DLD1 (cell line): Measurements from ENCODE around the gene PDE5A.

ENCODE experiments used
- in situ Hi-C: cut with HindIII; loops from 2 replicates; pipeline ENCODE4 v1.10.0; 2017; ENCODE audit warnings: low sequenced_read_pairs

The PDE5A gene

GRCh38 chr4:119525005-119525749 lies 103.4 kb downstream of the PDE5A start:
- in situ Hi-C loops = no loop called here

DNA sequence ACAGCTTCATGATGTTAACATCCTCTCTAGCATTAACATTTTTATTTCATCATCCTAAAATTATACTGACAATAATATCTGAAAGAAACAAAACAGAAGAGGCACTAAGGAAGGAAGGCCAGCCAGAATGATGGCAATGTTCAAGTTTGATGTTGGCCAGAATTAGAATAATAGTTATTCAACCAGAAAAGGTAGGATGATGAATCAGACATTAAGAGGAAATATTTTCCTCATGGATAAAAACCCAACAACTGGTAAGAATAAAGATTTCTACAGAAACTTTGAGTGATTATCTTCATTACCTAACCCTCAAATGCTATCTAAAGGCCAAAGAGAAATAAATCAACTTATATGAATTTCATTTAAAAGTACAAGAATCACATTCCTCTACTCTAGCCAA lies 105.2 kb downstream of the PDE5A start:
- in situ Hi-C loops = no loop called here

GRCh38 chr4:119521268-119521667 lies 107.3 kb downstream of the PDE5A start:
- in situ Hi-C loops = no loop called here

GRCh38 chr4:119518915-119519410 lies 109.6 kb downstream of the PDE5A start:
- in situ Hi-C loops = no loop called here

DNA sequence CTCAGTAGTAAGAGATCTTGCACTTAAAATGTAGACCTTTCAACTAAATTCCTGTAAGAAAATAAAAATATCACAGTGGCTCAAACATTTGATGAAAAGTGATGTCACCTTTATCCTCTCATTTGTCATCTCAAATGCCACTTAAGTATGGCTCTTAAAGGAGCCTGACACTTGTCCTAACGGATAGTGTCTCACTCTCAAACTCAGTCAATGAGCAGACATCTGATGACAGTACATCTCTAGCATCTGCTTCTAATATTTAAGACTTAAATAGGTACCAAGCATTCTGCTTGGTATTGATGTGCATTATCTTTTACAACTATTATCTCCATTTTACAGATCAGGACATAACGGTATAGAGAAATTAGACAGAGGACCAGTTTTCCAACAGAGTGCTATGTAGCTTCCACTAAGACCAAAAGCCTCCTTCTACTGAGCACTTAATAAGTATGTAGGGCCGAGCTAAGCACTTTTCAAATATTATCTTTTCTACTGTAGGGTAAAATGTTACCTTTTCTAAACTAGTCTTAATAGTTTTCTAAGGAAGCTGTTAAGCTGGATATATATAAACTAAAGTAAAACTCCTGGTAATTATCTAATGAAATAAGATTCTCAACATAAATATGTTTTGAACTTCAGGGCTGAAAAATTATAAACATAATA lies 110.2 kb downstream of the PDE5A start:
- in situ Hi-C loops = no loop called here

DNA sequence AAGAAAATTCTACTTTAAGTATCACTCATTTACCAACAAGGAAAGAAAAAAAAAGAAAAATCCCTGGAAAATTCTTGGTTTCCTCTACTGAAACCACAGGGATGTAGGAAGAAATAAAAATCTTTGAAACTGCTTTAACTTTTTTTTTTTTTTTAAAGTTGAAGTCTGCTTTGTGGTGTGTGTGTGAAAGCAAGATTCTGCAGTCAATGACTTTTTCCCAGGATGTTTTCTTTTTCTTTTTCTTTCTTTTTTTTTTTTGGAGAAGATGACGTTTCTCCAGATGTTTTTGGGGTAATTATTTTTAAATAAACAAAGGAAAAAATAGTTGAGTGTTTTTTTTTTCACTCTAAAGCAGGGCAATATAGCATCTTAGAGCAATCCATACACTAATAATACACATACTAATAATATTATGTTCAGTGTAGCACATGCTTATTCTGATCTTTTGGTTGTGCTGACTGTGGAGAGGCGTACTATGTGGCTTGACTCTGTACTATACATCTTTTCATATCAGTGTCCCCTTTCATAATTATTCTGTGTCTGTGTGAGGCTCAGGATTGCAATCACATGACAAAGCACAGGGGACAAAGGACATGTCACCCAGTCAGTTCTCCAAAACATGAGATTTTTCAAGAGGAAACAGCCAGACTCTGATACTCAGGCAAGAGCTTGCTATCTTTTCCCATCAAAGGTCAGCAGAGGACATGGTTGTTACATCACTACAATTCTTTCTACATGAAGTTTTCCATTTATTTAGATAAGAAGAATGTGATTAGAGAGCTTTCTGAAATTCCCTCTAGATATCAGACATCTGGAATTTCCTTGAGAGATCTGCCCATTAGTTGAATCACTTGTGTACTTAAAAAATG lies 111.0 kb downstream of the PDE5A start:
- in situ Hi-C loops = no loop called here

- in situ Hi-C loops = no loop called here
Observed at GRCh38 chr4:119512398-119512797, 116.2 kb downstream of the PDE5A start.

- in situ Hi-C loops = no loop called here
Observed at GRCh38 chr4:119510395-119511149, 118.0 kb downstream of the PDE5A start.

- in situ Hi-C loops = no loop called here
Observed at GRCh38 chr4:119508281-119508680, 120.3 kb downstream of the PDE5A start.

GRCh38 chr4:119506806-119507205 lies 121.8 kb downstream of the PDE5A start:
- in situ Hi-C loops = no loop called here

DNA sequence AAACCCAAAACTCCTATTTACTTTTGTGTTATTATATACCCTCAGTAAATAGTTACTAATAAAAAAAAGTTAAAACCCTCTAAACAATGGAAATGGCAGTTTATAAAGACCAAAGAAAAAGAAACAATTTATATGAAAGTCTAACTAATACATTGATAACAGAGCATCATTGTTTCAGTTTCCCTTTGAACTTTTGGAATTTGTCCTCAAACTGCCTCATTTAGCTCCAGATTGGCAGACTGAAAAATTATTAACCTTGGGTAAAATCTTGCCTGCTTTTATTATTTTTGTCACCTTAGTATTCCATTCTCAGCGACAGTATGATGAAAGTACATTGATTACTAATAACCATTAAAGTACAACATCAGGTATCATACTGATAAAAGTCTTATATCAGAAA lies 124.0 kb downstream of the PDE5A start:
- in situ Hi-C loops = no loop called here

GRCh38 chr4:119501740-119502139 lies 126.9 kb downstream of the PDE5A start:
- in situ Hi-C loops = no loop called here

DNA sequence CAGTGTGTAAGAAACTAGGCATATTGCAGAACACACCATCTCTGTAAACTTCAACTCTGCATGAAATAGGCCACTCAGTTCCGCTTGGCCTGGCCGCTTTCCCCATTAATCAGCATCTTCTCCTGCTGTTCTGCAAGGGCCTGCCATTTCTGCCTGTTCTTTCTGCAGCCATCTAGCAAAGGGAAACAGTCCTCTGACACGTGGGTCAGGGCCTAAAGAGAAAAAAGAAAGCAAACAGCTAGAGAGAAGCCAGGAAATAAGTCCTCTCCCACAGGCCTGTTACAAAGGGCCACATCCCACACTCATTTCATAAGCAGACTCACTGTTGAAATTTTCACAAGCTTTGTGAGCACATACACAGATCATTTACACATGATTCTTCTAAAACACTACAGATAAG lies 130.1 kb downstream of the PDE5A start:
- in situ Hi-C loops = no loop called here

GRCh38 chr4:119493886-119494285 lies 134.7 kb downstream of the PDE5A start:
- in situ Hi-C loops = no loop called here

GRCh38 chr4:119493419-119493818 lies 135.2 kb downstream of the PDE5A start:
- in situ Hi-C loops = no loop called here

- in situ Hi-C loops = no loop called here
Observed at GRCh38 chr4:119490335-119490734, 138.3 kb downstream of the PDE5A start.

DNA sequence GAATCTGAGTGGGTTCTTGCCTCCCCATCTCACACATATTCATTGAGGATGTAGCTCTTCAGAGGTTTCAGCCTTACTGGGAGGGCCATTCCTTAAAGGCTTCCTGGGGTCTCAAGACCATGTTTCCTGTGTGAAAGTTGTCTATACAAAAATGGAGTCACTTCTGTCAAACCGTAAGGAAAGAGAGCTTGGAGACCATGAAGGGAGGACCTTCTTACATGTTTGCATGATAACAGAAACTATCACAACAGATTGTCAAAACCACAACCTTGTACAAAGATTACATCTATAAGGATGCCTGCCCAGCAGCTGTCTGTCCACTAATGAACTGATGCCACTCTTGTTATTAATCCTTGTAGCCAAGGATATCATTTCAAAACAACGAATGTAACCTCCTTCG lies 139.3 kb downstream of the PDE5A start:
- in situ Hi-C loops = no loop called here

DNA sequence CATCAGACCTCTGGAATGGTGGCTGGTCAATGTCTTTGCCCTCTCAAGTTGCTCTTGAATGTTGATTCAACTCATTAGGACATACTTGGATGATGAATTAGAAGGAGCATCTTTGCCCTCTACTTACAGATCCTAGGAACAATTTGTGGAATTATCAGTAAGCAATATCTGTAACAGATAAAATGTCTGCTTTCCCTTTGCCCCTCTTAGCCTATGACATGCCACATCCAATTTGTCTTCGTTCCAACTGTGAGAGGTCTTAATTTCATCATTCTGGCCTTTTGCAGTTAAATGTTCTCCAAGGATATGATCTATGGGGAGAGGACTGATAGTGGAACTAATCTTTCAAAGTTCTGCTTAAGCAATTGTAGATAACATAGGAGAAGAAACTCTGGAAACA lies 148.3 kb downstream of the PDE5A start:
- in situ Hi-C loops = no loop called here

GRCh38 chr4:119479835-119480234 lies 148.8 kb downstream of the PDE5A start:
- in situ Hi-C loops = no loop called here

DNA sequence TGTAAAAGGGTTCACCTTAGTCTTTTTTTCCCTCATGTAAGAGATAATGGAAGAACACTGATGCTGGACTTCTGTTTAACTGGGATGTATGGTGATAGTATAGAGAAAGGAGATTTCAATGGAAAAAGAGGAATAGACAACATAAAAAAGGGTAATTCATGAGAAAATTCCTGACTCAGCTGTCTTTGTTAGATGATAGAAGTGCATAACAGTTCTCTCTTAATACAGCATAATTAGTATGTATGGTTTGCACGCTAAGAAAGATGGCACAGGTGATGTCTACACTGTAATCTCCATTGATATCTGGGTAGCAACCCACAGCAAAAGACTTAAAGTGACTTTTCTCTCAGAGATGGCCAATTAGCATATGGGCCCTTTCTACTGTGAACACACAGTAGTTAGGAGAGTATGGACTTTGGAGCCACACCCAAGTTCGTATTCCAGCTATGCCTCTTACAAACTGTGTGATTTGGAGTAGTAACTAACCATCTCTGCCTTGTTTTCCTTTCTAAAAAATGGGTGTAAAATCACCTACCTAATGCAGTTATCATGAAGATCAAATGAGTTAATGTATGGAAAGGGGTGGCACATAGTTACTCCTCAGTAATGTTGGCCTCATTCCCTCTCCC lies 149.3 kb downstream of the PDE5A start:
- in situ Hi-C loops = no loop called here
